ENCODE measurements around the gene MIDN. TPM values are rescaled to one million over a fixed set of nuclear protein-coding genes. Genes with fewer than 3 reads are reported as not detected.

The MIDN gene
- total RNA-seq, 4 donors from 2014 or later: 17.4 to 51.9 (median 39.4) TPM

- 76 to 94% methylated on average over 6 to 8 of the region's 8 CpGs for WGBS, 2 donors
- Histone ChIP-seq H3K36me3 (peaks cover 0 to 3% (median 0%) of the 10 kb centered on the region in 3 donors), H3K27me3 (no peaks in the 10 kb centered on the region), H3K4me1 (peaks cover 0 to 76% (median 44%) of the 10 kb centered on the region in 4 donors), H3K9me3 (no peaks in the 10 kb centered on the region), H3K27ac (peak overlapping the region; percentile 98 to 99 (median 99)), H3K4me3 (peak overlapping the region; percentile 49 to 99 (median 92))
- no peak for DNase-seq (ENCODE audit: low spot score in 2 of 2)
- TF ChIP-seq EP300 (IDR thresholded peaks at IDR 0.05): no peak
- no peak for TF ChIP-seq POLR2A (IDR thresholded peaks at IDR 0.05)
- TF ChIP-seq, protein P1, sequence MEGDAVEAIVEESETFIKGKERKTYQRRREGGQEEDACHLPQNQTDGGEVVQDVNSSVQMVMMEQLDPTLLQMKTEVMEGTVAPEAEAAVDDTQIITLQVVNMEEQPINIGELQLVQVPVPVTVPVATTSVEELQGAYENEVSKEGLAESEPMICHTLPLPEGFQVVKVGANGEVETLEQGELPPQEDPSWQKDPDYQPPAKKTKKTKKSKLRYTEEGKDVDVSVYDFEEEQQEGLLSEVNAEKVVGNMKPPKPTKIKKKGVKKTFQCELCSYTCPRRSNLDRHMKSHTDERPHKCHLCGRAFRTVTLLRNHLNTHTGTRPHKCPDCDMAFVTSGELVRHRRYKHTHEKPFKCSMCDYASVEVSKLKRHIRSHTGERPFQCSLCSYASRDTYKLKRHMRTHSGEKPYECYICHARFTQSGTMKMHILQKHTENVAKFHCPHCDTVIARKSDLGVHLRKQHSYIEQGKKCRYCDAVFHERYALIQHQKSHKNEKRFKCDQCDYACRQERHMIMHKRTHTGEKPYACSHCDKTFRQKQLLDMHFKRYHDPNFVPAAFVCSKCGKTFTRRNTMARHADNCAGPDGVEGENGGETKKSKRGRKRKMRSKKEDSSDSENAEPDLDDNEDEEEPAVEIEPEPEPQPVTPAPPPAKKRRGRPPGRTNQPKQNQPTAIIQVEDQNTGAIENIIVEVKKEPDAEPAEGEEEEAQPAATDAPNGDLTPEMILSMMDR (IDR thresholded peaks at IDR 0.05): no peak
Measured at GRCh38 chr19:1247748-1248138, 640 bp upstream of the MIDN start.

GRCh38 chr19:1248786-1249297 is 459 bp downstream of the MIDN start:
- Histone ChIP-seq H3K4me1 (peaks cover 0 to 76% (median 51%) of the 10 kb centered on the region in 4 donors), H3K36me3 (peaks cover 0 to 3% (median 0%) of the 10 kb centered on the region in 3 donors), H3K27me3 (no peaks in the 10 kb centered on the region), H3K4me3 (peak overlapping the region; percentile 69 to 99 (median 92)), H3K27ac (peak overlapping the region; percentile 98 to 99 (median 99)), H3K9me3 (no peaks in the 10 kb centered on the region)
- no peak for DNase-seq (ENCODE audit: low spot score in 2 of 2)
- no peak for TF ChIP-seq EP300 (IDR thresholded peaks at IDR 0.05)
- TF ChIP-seq, protein P1 (IDR thresholded peaks at IDR 0.05): peak; percentile 93 to 100 (median 99)
- WGBS, 2 donors: 0 to 1% methylated on average over 22 of the region's 74 CpGs

DNA sequence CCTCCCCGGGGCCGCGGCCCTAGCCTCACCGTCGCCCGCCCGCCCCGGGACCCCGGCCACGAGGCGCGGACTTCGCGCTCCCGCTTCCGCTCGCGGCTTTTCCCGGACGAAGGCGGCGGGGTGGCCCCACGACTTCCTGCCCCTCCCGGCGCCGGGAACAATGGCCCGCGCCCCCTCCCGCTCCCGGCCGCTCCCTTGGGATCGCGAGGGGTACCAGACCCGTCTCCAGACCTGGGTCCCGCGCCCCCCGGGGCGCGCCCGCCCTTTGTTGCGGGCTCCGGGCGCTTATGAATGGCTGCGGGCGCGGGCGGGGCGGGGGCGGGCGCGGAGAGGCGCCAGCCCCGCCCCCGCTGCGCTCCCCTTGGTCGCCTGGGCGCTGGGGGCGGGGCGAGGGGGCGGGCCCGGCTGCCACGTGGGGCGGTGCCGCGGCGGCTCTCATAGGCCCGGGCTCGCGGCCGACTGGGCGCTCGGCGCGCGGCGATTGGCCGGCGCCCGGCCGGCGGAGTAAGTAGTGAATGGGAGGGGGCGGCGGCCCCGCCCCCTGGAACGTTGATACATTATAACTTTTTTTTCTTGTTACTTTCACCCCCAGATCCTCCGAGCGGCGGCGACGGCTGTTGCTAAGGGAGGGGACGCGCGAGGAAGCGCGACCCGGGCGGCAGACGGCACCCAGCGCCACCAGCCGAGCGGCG is 1.1 kb downstream of the MIDN start:
- Histone ChIP-seq H3K36me3 (peaks cover 0 to 5% (median 4%) of the 10 kb centered on the region in 3 donors), H3K4me1 (peaks cover 0 to 76% (median 52%) of the 10 kb centered on the region in 4 donors), H3K9me3 (no peaks in the 10 kb centered on the region), H3K27me3 (no peaks in the 10 kb centered on the region), H3K4me3 (peak overlapping the region; percentile 91 to 99 (median 96)), H3K27ac (peak overlapping the region; percentile 98 to 100 (median 99))
- DNase-seq (ENCODE audit: low spot score in 2 of 2): peak; percentile 92 to 93
- TF ChIP-seq POLR2A (IDR thresholded peaks at IDR 0.05): peak; percentile 89 to 91
- peak in 1 of 2 donors; percentile 95 for TF ChIP-seq EP300 (IDR thresholded peaks at IDR 0.05)
- TF ChIP-seq, protein P1 (IDR thresholded peaks at IDR 0.05): peak in 1 of 5 experiments; percentile 9
- WGBS, 2 donors: 0% methylated on average over 69 of the region's 102 CpGs; no CpG with 5 or more reads in 1 of the 2 donors

- H3K4me1 ChIP-seq: peaks cover 0 to 76% (median 53%) of the 10 kb centered on the region in 4 donors
- peak overlapping the region; percentile 94 to 100 (median 98) for H3K27ac ChIP-seq
- peak overlapping the region; percentile 91 to 99 (median 96) for H3K4me3 ChIP-seq
- TF ChIP-seq EP300 (IDR thresholded peaks at IDR 0.05) (no peak), POLR2A (IDR thresholded peaks at IDR 0.05) (no peak)
- TF ChIP-seq, protein P1 (IDR thresholded peaks at IDR 0.05): no peak
- H3K27me3 ChIP-seq: no peaks in the 10 kb centered on the region
- 0% methylated on average over 8 of the region's 67 CpGs; no CpG with 5 or more reads in 1 of the 2 donors for WGBS, 2 donors
- DNase-seq (ENCODE audit: low spot score in 2 of 2): no peak
- H3K36me3 ChIP-seq: peaks cover 3 to 10% (median 10%) of the 10 kb centered on the region in 3 donors
- H3K9me3 ChIP-seq: no peaks in the 10 kb centered on the region
Measured at GRCh38 chr19:1249990-1250436, 1.6 kb downstream of the MIDN start.
